Measurements from ENCODE around the gene LDHAL6B. TPM values are rescaled to one million over a fixed set of nuclear protein-coding genes. Genes with fewer than 3 reads are reported as not detected.

Gene LDHAL6B
- total RNA-seq, 2 donors from 2014 or later = not detected

DNA sequence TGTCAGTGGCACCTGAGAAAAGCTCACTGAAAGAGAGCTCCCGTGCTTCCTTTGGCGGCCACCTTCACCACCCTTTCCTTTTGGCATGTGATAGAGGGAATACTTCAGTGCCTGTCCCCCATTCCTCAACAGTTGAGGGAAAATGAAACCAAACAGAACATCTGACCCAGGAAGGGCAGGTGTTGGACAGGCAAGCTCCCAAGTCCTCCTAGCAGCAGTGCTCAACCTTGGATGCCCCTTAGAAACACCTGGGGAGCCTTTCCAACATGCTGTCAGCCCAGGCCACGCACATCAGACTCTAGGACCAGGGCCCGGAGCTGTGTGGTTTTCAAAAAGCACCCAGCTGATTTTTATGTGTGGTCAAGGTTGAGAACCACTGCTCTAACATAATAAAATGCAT is 22.4 kb downstream of the LDHAL6B start:
- no peaks in the 10 kb centered on the region for H3K9me3 Mint-ChIP-seq
- H3K27ac ChIP-seq (ENCODE audit: low read depth, low read length) = no peak overlapping the region
- no peak for DNase-seq
- H3K4me3 Mint-ChIP-seq = no peak overlapping the region
- peaks cover 11% of the 10 kb centered on the region for H3K36me3 Mint-ChIP-seq (ENCODE audit: low read depth)
- no peaks in the 10 kb centered on the region for H3K4me1 ChIP-seq (ENCODE audit: control insufficient read depth, insufficient read depth, low read length)
- WGBS, 2 experiments (ENCODE audit: insufficient coverage in 1 of 2, insufficient read length in 1 of 2) = 90 to 100% methylated on average over 3 to 4 of the region's 4 CpGs
- no peaks in the 10 kb centered on the region for H3K27me3 ChIP-seq (ENCODE audit: control insufficient read depth, insufficient read depth, low read length, poor library complexity, severe bottlenecking)
- no peaks in the 10 kb centered on the region for H3K27me3 Mint-ChIP-seq (ENCODE audit: insufficient read depth)
- H3K27ac Mint-ChIP-seq = no peak overlapping the region
- H3K9ac ChIP-seq (ENCODE audit: extremely low read depth, low read length, poor library complexity, severe bottlenecking) = no peak overlapping the region
- no peak overlapping the region for H3K4me3 ChIP-seq (ENCODE audit: low read length)
- H3K9me3 ChIP-seq (ENCODE audit: control insufficient read depth, low read length) = no peaks in the 10 kb centered on the region
- TF ChIP-seq, protein P1, sequence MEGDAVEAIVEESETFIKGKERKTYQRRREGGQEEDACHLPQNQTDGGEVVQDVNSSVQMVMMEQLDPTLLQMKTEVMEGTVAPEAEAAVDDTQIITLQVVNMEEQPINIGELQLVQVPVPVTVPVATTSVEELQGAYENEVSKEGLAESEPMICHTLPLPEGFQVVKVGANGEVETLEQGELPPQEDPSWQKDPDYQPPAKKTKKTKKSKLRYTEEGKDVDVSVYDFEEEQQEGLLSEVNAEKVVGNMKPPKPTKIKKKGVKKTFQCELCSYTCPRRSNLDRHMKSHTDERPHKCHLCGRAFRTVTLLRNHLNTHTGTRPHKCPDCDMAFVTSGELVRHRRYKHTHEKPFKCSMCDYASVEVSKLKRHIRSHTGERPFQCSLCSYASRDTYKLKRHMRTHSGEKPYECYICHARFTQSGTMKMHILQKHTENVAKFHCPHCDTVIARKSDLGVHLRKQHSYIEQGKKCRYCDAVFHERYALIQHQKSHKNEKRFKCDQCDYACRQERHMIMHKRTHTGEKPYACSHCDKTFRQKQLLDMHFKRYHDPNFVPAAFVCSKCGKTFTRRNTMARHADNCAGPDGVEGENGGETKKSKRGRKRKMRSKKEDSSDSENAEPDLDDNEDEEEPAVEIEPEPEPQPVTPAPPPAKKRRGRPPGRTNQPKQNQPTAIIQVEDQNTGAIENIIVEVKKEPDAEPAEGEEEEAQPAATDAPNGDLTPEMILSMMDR (conservative IDR thresholded peaks at IDR 0.05) = no peak
- H3K4me1 Mint-ChIP-seq = no peaks in the 10 kb centered on the region
- H3K36me3 ChIP-seq (ENCODE audit: control insufficient read depth, insufficient read depth, low read length) = no peaks in the 10 kb centered on the region

DNA sequence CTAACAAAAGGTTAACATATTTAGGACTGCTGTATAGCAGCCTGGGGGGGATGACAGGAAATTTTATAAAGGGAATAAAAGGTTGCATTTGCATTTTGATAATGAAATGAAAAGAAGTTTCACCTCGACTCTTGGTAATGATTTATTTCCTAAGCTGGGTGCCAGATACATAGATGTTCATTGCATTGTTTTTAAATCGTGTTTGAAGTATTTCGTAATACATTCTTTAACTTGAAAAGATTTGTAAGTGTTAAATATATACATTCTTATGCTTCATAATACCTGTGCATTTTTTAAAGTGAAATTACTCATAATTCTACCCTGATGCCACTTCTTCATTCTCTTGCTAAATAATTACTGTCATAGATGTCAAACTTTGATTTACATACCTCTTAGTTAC is 22.8 kb downstream of the LDHAL6B start:
- Mint-ChIP-seq H3K36me3 (ENCODE audit: low read depth) (peaks cover 11% of the 10 kb centered on the region), H3K27ac (no peak overlapping the region), H3K27me3 (ENCODE audit: insufficient read depth) (no peaks in the 10 kb centered on the region), H3K4me3 (no peak overlapping the region), H3K4me1 (no peaks in the 10 kb centered on the region), H3K9me3 (no peaks in the 10 kb centered on the region)
- no peaks in the 10 kb centered on the region for H3K36me3 ChIP-seq (ENCODE audit: control insufficient read depth, insufficient read depth, low read length)
- H3K9me3 ChIP-seq (ENCODE audit: control insufficient read depth, low read length) = no peaks in the 10 kb centered on the region
- no peak for DNase-seq
- no peaks in the 10 kb centered on the region for H3K27me3 ChIP-seq (ENCODE audit: control insufficient read depth, insufficient read depth, low read length, poor library complexity, severe bottlenecking)
- H3K9ac ChIP-seq (ENCODE audit: extremely low read depth, low read length, poor library complexity, severe bottlenecking) = no peak overlapping the region
- WGBS, 2 experiments (ENCODE audit: insufficient coverage in 1 of 2, insufficient read length in 1 of 2) = 89 to 95% methylated on average over 1 to 3 of the region's 3 CpGs
- H3K4me1 ChIP-seq (ENCODE audit: control insufficient read depth, insufficient read depth, low read length) = no peaks in the 10 kb centered on the region
- H3K27ac ChIP-seq (ENCODE audit: low read depth, low read length) = no peak overlapping the region
- H3K4me3 ChIP-seq (ENCODE audit: low read length) = no peak overlapping the region
- TF ChIP-seq, protein P1 (conservative IDR thresholded peaks at IDR 0.05) = no peak

DNA sequence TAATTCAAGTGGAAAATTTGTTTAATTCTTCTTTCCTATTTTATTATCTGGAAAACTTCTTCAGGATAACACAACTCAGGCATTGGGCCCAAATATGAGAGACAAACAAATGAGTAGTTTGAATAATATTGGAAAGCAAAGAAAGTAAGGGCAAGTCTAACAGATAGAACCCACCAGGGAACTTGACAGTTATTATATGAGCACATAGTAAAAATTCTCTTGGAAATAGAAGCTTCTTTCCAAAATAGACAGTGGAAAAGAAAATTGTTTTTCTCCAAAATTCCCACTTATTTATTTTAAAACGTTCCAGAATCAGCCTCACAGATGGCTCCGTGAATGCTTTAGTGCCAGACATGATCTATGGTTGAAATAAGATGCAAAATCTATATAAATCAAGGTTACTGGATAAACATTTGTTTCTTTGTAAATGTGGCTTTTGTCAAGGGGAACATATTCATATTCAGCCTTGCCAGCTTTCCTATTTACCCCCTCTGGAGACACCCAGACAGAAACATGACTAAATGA is 23.9 kb downstream of the LDHAL6B start:
- no peak for DNase-seq
- no peaks in the 10 kb centered on the region for H3K9me3 ChIP-seq (ENCODE audit: control insufficient read depth, low read length)
- no peak overlapping the region for H3K9ac ChIP-seq (ENCODE audit: extremely low read depth, low read length, poor library complexity, severe bottlenecking)
- no peak overlapping the region for H3K27ac ChIP-seq (ENCODE audit: low read depth, low read length)
- H3K27ac Mint-ChIP-seq = no peak overlapping the region
- H3K27me3 Mint-ChIP-seq (ENCODE audit: insufficient read depth) = no peaks in the 10 kb centered on the region
- no peaks in the 10 kb centered on the region for H3K9me3 Mint-ChIP-seq
- TF ChIP-seq, protein P1 (conservative IDR thresholded peaks at IDR 0.05) = no peak
- no peaks in the 10 kb centered on the region for H3K4me1 Mint-ChIP-seq
- H3K4me3 Mint-ChIP-seq = no peak overlapping the region
- no peak overlapping the region for H3K4me3 ChIP-seq (ENCODE audit: low read length)
- H3K27me3 ChIP-seq (ENCODE audit: control insufficient read depth, insufficient read depth, low read length, poor library complexity, severe bottlenecking) = no peaks in the 10 kb centered on the region
- peaks cover 10% of the 10 kb centered on the region for H3K36me3 Mint-ChIP-seq (ENCODE audit: low read depth)
- no peaks in the 10 kb centered on the region for H3K36me3 ChIP-seq (ENCODE audit: control insufficient read depth, insufficient read depth, low read length)
- no peaks in the 10 kb centered on the region for H3K4me1 ChIP-seq (ENCODE audit: control insufficient read depth, insufficient read depth, low read length)
- WGBS, 2 experiments (ENCODE audit: insufficient coverage in 1 of 2, insufficient read length in 1 of 2) = 79% methylated on average over 2 of the region's 2 CpGs; no CpG with 5 or more reads in 1 of the 2 experiments
